OCI-LY7 (cell line): Measurements from ENCODE around the gene SLC16A8.

Experiments used
- CTCF ChIP-seq: fragments of 200-600 bp; sonication (generic); conservative IDR thresholded peaks from 2 replicates; pipeline ENCODE4 v1.5.1; 2014; ENCODE audit warnings: mild to moderate bottlenecking, antibody characterized with exemption, low read length, moderate library complexity, mixed read lengths
- EZH2phosphoT487 ChIP-seq: fragments of 200-600 bp; sonication (generic); IDR thresholded peaks from 2 replicates; pipeline ENCODE4 v1.6.1; 2018; ENCODE audit warnings: low read depth, borderline replicate concordance, mild to moderate bottlenecking, mixed run types, antibody characterized with exemption, low read length, moderate library complexity, mixed read lengths

DNA sequence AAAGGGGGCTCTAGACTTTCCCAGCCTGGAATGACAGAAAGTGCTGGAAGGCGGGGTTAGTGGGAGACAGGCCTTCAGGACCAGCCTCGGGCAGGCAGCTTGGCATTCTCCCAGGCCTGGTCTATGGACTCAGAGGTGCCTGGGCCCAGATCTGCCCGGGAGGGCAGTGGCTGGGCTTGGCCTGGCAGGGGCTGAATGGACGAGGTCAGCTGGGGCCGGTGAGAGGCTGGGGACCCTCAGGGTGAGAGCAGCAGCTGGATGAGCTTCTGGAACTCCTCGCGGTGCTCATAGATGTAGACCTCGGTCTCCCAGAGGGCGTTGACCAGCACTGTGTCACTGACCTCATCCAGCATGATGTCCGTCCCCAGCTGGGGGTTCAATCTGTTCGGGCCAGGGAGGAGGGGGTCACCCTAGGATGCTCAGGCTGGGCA lies 28.0 kb upstream of the SLC16A8 start:
- TF ChIP-seq CTCF (no peak), EZH2phosphoT487 (no peak)
